Natural killer cell treated with Interleukin-12 subunit alpha and Interleukin-12 subunit beta and Interleukin-15 and Interleukin-18, amount 100 ng/mL, for 72 hours (primary cell): ENCODE results near the gene SFN. TPM values are rescaled to one million over a fixed set of nuclear protein-coding genes. Genes with fewer than 3 reads are reported as not detected.
"Not testable (repeated sequence)": the region's sequence is repeated elsewhere in the genome, so short reads cannot be mapped to it uniquely, and the experiment has no call there.

Experiments
- ATAC-seq, 2 donors: fragments of 150-1000 bp; cut with Tn5 transposase in 1 of 2; sonication (Bioruptor Pico), chemical (Tn5 transposase) in 1 of 2; 2 replicates each; pipeline ENCODE4 v1.10.0; 2021
- DNase-seq: peaks from one replicate; pipeline ENCODE4 v3.0.0; 2022; ENCODE audit warnings: low spot score
- H3K27ac Mint-ChIP-seq, 2 donors: 1 replicate in 1 of 2; 2 replicates in 1 of 2; pipeline ENCODE4 v1.8.0; 2022; ENCODE audit warnings: mixed read lengths in 2 of 2, mild to moderate bottlenecking in 1 of 2, moderate library complexity in 1 of 2
- H3K27me3 Mint-ChIP-seq, 2 donors: 1 replicate in 1 of 2; 2 replicates in 1 of 2; pipeline ENCODE4 v1.8.0; 2022; ENCODE audit warnings: mixed read lengths in 2 of 2
- H3K36me3 Mint-ChIP-seq: one replicate; pipeline ENCODE4 v1.8.0; 2022; ENCODE audit warnings: mixed read lengths
- H3K4me1 Mint-ChIP-seq, 2 donors: 1 replicate in 1 of 2; 2 replicates in 1 of 2; pipeline ENCODE4 v1.8.0; 2022; ENCODE audit warnings: low read depth in 2 of 2, mixed read lengths in 2 of 2, mild to moderate bottlenecking in 1 of 2
- H3K4me3 Mint-ChIP-seq: one replicate; pipeline ENCODE4 v1.8.0; 2022; ENCODE audit warnings: mixed read lengths
- H3K9me3 Mint-ChIP-seq: 2 replicates; pipeline ENCODE4 v1.8.0; 2022; ENCODE audit warnings: mixed read lengths
- total RNA-seq, 2 donors: library from RNA; stranded (reverse); gene quantifications; one replicate each; pipeline ENCODE4 v1.2.3, GENCODE V29; 2022

SFN gene
- total RNA-seq, 2 donors from 2014 or later: 0.50 to 0.56 TPM

- Mint-ChIP-seq H3K27me3 (no peaks in the 10 kb centered on the region), H3K9me3 (no peaks in the 10 kb centered on the region), H3K4me1 (peaks cover 20 to 24% of the 10 kb centered on the region in 2 donors), H3K27ac (peak overlapping the region in 1 of 2 donors; percentile 12), H3K36me3 (no peaks in the 10 kb centered on the region), H3K4me3 (peak overlapping the region; percentile 90)
- DNase-seq: no peak
- ATAC-seq: no peak
These were observed 732 bp downstream of the SFN start for GRCh38 chr1:26863685-26864077.

GRCh38 chr1:26864610-26865480 lies 1.9 kb downstream of the SFN start:
- Mint-ChIP-seq H3K4me3 (peak overlapping the region; percentile 90), H3K4me1 (peaks cover 20 to 24% of the 10 kb centered on the region in 2 donors), H3K27ac (peak overlapping the region; percentile 78 to 88), H3K9me3 (no peaks in the 10 kb centered on the region), H3K27me3 (no peaks in the 10 kb centered on the region), H3K36me3 (no peaks in the 10 kb centered on the region)
- peak; percentile 98 to 99 for ATAC-seq
- peak; percentile 97 for DNase-seq

- not testable (repeated sequence) for H3K36me3 Mint-ChIP-seq, DNase-seq, H3K27me3 Mint-ChIP-seq, H3K9me3 Mint-ChIP-seq, ATAC-seq, H3K4me1 Mint-ChIP-seq, H3K27ac Mint-ChIP-seq, H3K4me3 Mint-ChIP-seq
These were observed 10.1 kb downstream of the SFN start for GRCh38 chr1:26873097-26873496.

GRCh38 chr1:26874896-26875295 lies 11.9 kb downstream of the SFN start:
- DNase-seq (no peak), ATAC-seq (no peak)
- Mint-ChIP-seq H3K9me3 (no peaks in the 10 kb centered on the region), H3K27me3 (no peaks in the 10 kb centered on the region), H3K36me3 (no peaks in the 10 kb centered on the region), H3K4me3 (no peak overlapping the region), H3K4me1 (no peaks in the 10 kb centered on the region), H3K27ac (no peak overlapping the region)

- DNase-seq (no peak), ATAC-seq (no peak)
- Mint-ChIP-seq H3K4me3 (no peak overlapping the region), H3K36me3 (peaks cover 5% of the 10 kb centered on the region), H3K27ac (no peak overlapping the region), H3K9me3 (no peaks in the 10 kb centered on the region), H3K4me1 (no peaks in the 10 kb centered on the region), H3K27me3 (no peaks in the 10 kb centered on the region)
These were observed 14.4 kb downstream of the SFN start for GRCh38 chr1:26877326-26877725.

GRCh38 chr1:26879793-26880192 lies 16.8 kb downstream of the SFN start:
- Mint-ChIP-seq H3K9me3 (no peaks in the 10 kb centered on the region), H3K27ac (no peak overlapping the region), H3K36me3 (peaks cover 26% of the 10 kb centered on the region), H3K4me3 (no peak overlapping the region), H3K27me3 (no peaks in the 10 kb centered on the region), H3K4me1 (peaks cover 6 to 8% of the 10 kb centered on the region in 2 donors)
- DNase-seq: no peak
- ATAC-seq: no peak

- H3K27me3 Mint-ChIP-seq, H3K27ac Mint-ChIP-seq, H3K9me3 Mint-ChIP-seq, ATAC-seq, H3K4me3 Mint-ChIP-seq, DNase-seq: not testable (repeated sequence)
- Mint-ChIP-seq H3K36me3 (peaks cover 33% of the 10 kb centered on the region), H3K4me1 (peaks cover 11 to 12% of the 10 kb centered on the region in 2 donors)
These were observed 18.7 kb downstream of the SFN start for GRCh38 chr1:26881611-26882010.

GRCh38 chr1:26882696-26883463 lies 19.9 kb downstream of the SFN start:
- Mint-ChIP-seq H3K36me3 (peaks cover 33% of the 10 kb centered on the region), H3K9me3 (no peaks in the 10 kb centered on the region)

GRCh38 chr1:26887125-26887524 lies 24.2 kb downstream of the SFN start:
- peaks cover 41% of the 10 kb centered on the region for H3K36me3 Mint-ChIP-seq
- H3K9me3 Mint-ChIP-seq: no peaks in the 10 kb centered on the region
- H3K4me1 Mint-ChIP-seq: peaks cover 26 to 30% of the 10 kb centered on the region in 2 donors
- DNase-seq (no peak), ATAC-seq (no peak)
- no peak overlapping the region for H3K4me3 Mint-ChIP-seq
- H3K27ac Mint-ChIP-seq: no peak overlapping the region
- H3K27me3 Mint-ChIP-seq: no peaks in the 10 kb centered on the region

More at GRCh38 chr1:26882696-26883463, 19.9 kb downstream of the SFN start:
- no peaks in the 10 kb centered on the region for H3K27me3 Mint-ChIP-seq
- DNase-seq (no peak), ATAC-seq (no peak)
- peaks cover 12 to 14% of the 10 kb centered on the region in 2 donors for H3K4me1 Mint-ChIP-seq
- H3K27ac Mint-ChIP-seq: no peak overlapping the region
- H3K4me3 Mint-ChIP-seq: no peak overlapping the region

GRCh38 chr1:26888231-26888630 lies 25.3 kb downstream of the SFN start:
- peaks cover 30% of the 10 kb centered on the region for H3K36me3 Mint-ChIP-seq
- H3K27ac Mint-ChIP-seq: peak overlapping the region; percentile 95 to 96
- ATAC-seq (no peak), DNase-seq (no peak)
- peak overlapping the region; percentile 98 for H3K4me3 Mint-ChIP-seq
- H3K27me3 Mint-ChIP-seq: no peaks in the 10 kb centered on the region
- peaks cover 20 to 24% of the 10 kb centered on the region in 2 donors for H3K4me1 Mint-ChIP-seq
- no peaks in the 10 kb centered on the region for H3K9me3 Mint-ChIP-seq

- ATAC-seq: peak; percentile 97
- peaks cover 22 to 27% of the 10 kb centered on the region in 2 donors for H3K4me1 Mint-ChIP-seq
- no peaks in the 10 kb centered on the region for H3K9me3 Mint-ChIP-seq
- peak within 1 kb of the TSS; percentile 98 for H3K4me3 Mint-ChIP-seq
- no peaks in the 10 kb centered on the region for H3K27me3 Mint-ChIP-seq
- DNase-seq: peak; percentile 87
- H3K36me3 Mint-ChIP-seq: peaks cover 24% of the 10 kb centered on the region
- H3K27ac Mint-ChIP-seq: peak within 1 kb of the TSS; percentile 95 to 96
These were observed 26.9 kb downstream of the SFN start, which contains the start of gene GPN2 for GRCh38 chr1:26889551-26890466. GPN2 (minus strand) TSS chr1:26890283; CDS start chr1:26890096, 187 bp downstream.

GRCh38 chr1:26890467-26890796 lies 27.5 kb downstream of the SFN start:
- Mint-ChIP-seq H3K27ac (peak overlapping the region; percentile 95 to 96), H3K36me3 (peaks cover 20% of the 10 kb centered on the region), H3K4me1 (peaks cover 20 to 23% of the 10 kb centered on the region in 2 donors), H3K4me3 (peak overlapping the region; percentile 98), H3K27me3 (no peaks in the 10 kb centered on the region), H3K9me3 (no peaks in the 10 kb centered on the region)
- DNase-seq: no peak
- peak; percentile 54 to 71 for ATAC-seq

GRCh38 chr1:26894263-26894662 lies 31.3 kb downstream of the SFN start:
- no peak for ATAC-seq
- Mint-ChIP-seq H3K4me3 (no peak overlapping the region), H3K27me3 (no peaks in the 10 kb centered on the region), H3K9me3 (no peaks in the 10 kb centered on the region), H3K4me1 (peaks cover 23 to 25% of the 10 kb centered on the region in 2 donors), H3K27ac (no peak overlapping the region), H3K36me3 (peaks cover 17% of the 10 kb centered on the region)
- no peak for DNase-seq
